Thoracic aorta (tissue), 2 donors: ENCODE data around the gene IPO9. TPM values are rescaled to one million over a fixed set of nuclear protein-coding genes. Genes with fewer than 3 reads are reported as not detected.
"Not testable (repeated sequence)": the region's sequence is repeated elsewhere in the genome, so short reads cannot be mapped to it uniquely, and the experiment has no call there.

Experiments
- ATAC-seq: fragments of 150-250 bp; one replicate; pipeline ENCODE4 v1.8.0; 2017; ENCODE audit warnings: low read depth; ENCODE audit not compliant: insufficient number of reproducible peaks, low FRiP score
- DNase-seq: peaks from one replicate; pipeline ENCODE4 v3.0.0-alpha.2; 2020; ENCODE audit warnings: low spot score
- H3K27ac ChIP-seq, 2 donors: fragments of 200-600 bp; sonication (generic); 1 replicate in 1 of 2; 2 replicates in 1 of 2; pipeline ENCODE4 v1.5.1; 2016; ENCODE audit warnings: mild to moderate bottlenecking in 2 of 2, moderate library complexity in 2 of 2
- H3K27me3 ChIP-seq: fragments of 200-600 bp; sonication (generic); replicated peaks from 2 replicates; pipeline ENCODE4 v1.6.0; 2016; ENCODE audit warnings: mild to moderate bottlenecking; ENCODE audit not compliant: insufficient read depth
- H3K36me3 ChIP-seq: fragments of 200-600 bp; sonication (generic); one replicate; pipeline ENCODE4 v1.5.1; 2016
- H3K4me1 ChIP-seq, 2 donors: fragments of 200-600 bp; sonication (generic); 1 replicate in 1 of 2; 2 replicates in 1 of 2; pipeline versions ENCODE4 v1.5.1 to v1.6.0; 2016; ENCODE audit warnings: low read depth in 2 of 2, mild to moderate bottlenecking in 1 of 2; ENCODE audit not compliant: control insufficient read depth in 1 of 2
- H3K4me3 ChIP-seq: fragments of 200-600 bp; sonication (generic); 2 replicates; pipeline ENCODE4 v1.5.1; 2016; ENCODE audit warnings: mild to moderate bottlenecking
- H3K9me3 ChIP-seq: fragments of 200-600 bp; sonication (generic); 2 replicates; pipeline ENCODE4 v1.5.1; 2016
- total RNA-seq, 2 donors: library from RNA; depleted of rRNA; stranded (reverse); fragments of >200 nt; gene quantifications; one replicate each; pipeline versions ENCODE4 v1.1.0 to v1.2.3, GENCODE V29; 2016
- TF ChIP-seq, protein P1 (sequence below): fragments of 200-600 bp; sonication (generic); IDR thresholded peaks from one replicate; pipeline ENCODE4 v1.5.1; 2019; ENCODE audit warnings: antibody characterized with exemption

IPO9 gene
- total RNA-seq, 2 donors from 2014 or later, result 21.4 to 32.6 TPM

DNA sequence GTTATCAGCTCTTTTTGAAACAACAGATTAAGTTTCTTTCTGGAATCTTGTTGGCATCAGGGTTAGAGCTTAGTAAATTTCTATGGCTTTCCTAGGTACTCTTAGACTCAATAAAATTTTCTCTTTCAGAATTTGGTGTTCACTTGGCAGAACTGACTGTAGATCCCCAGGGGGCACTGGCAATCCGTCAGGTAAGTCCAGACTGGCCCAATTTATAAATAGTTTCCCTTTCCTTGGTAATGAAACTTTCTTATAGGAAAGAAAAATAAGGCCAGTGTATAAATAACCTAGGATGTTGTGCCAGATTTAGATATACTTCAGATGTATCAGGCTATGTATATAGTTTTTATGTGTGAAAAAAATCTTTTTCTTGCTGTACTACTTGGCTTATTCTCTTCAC lies 18.2 kb downstream of the IPO9 start:
- H3K36me3 ChIP-seq, result peaks cover 7% of the 10 kb centered on the region
- no peaks in the 10 kb centered on the region for H3K9me3 ChIP-seq
- H3K27me3 ChIP-seq, result no peaks in the 10 kb centered on the region
- no peak for ATAC-seq
- peak overlapping the region; percentile 48 to 68 for H3K27ac ChIP-seq
- H3K4me3 ChIP-seq, result no peak overlapping the region
- TF ChIP-seq, protein P1, sequence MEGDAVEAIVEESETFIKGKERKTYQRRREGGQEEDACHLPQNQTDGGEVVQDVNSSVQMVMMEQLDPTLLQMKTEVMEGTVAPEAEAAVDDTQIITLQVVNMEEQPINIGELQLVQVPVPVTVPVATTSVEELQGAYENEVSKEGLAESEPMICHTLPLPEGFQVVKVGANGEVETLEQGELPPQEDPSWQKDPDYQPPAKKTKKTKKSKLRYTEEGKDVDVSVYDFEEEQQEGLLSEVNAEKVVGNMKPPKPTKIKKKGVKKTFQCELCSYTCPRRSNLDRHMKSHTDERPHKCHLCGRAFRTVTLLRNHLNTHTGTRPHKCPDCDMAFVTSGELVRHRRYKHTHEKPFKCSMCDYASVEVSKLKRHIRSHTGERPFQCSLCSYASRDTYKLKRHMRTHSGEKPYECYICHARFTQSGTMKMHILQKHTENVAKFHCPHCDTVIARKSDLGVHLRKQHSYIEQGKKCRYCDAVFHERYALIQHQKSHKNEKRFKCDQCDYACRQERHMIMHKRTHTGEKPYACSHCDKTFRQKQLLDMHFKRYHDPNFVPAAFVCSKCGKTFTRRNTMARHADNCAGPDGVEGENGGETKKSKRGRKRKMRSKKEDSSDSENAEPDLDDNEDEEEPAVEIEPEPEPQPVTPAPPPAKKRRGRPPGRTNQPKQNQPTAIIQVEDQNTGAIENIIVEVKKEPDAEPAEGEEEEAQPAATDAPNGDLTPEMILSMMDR, result no peak
- peaks cover 36 to 65% of the 10 kb centered on the region in 2 donors for H3K4me1 ChIP-seq
- no peak for DNase-seq

DNA sequence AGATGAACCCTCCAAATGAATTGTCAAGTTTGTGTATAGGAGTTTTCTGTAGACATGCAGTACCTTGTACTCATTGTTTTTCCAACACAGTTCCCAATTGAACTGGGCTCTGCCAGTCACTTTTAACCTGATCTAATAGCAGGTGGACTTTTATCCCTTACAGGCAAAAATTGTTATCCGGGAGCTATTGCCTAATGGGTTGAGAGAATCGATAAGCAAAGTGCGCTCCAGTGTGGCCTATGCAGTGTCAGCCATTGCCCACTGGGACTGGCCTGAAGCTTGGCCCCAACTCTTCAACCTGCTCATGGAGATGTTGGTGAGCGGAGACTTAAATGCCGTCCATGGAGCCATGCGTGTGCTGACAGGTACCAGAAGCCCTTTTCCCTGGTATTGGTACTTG lies 19.3 kb downstream of the IPO9 start:
- Histone ChIP-seq H3K4me3 (no peak overlapping the region), H3K27me3 (no peaks in the 10 kb centered on the region), H3K27ac (peak overlapping the region; percentile 68 to 76), H3K36me3 (peaks cover 17% of the 10 kb centered on the region), H3K4me1 (peaks cover 36 to 61% of the 10 kb centered on the region in 2 donors), H3K9me3 (no peaks in the 10 kb centered on the region)
- TF ChIP-seq, protein P1, result no peak
- DNase-seq (no peak), ATAC-seq (no peak)

- Histone ChIP-seq H3K4me1 (peaks cover 36 to 61% of the 10 kb centered on the region in 2 donors), H3K9me3 (no peaks in the 10 kb centered on the region), H3K27ac (peak overlapping the region; percentile 68 to 76), H3K27me3 (no peaks in the 10 kb centered on the region), H3K36me3 (peaks cover 29% of the 10 kb centered on the region), H3K4me3 (no peak overlapping the region)
- DNase-seq, result no peak
- peak; percentile 10 for ATAC-seq
- TF ChIP-seq, protein P1, result no peak
Observed at GRCh38 chr1:201849372-201850052, 20.6 kb downstream of the IPO9 start.

- Histone ChIP-seq H3K36me3 (peaks cover 33% of the 10 kb centered on the region), H3K4me1 (peaks cover 36 to 61% of the 10 kb centered on the region in 2 donors), H3K4me3 (no peak overlapping the region), H3K27ac (peak overlapping the region; percentile 68 to 76), H3K9me3 (no peaks in the 10 kb centered on the region), H3K27me3 (no peaks in the 10 kb centered on the region)
- peak; percentile 62 for ATAC-seq
- TF ChIP-seq, protein P1, result no peak
- DNase-seq, result no peak
Observed at GRCh38 chr1:201850053-201850397, 21.1 kb downstream of the IPO9 start.

DNA sequence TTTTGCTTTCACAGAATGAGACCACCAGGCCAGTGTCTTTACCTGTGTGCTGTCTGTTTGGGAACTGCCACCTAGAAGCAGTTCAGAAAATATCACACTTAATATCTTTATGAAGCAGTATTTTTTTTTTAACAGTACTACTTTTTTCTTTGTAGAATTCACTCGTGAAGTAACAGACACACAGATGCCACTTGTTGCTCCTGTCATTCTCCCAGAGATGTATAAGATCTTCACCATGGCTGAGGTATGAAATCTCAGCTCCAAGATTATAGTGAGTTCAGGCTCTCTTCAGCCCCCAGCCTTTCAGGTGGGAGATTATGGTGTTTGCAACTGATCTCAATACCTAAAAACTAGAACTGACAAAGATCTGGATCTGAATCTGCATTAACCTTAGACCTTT lies 23.0 kb downstream of the IPO9 start:
- ATAC-seq, result no peak

GRCh38 chr1:201856722-201857121 lies 27.8 kb downstream of the IPO9 start:
- not testable (repeated sequence) for H3K27ac ChIP-seq, H3K9me3 ChIP-seq, H3K4me1 ChIP-seq, H3K27me3 ChIP-seq, DNase-seq, ATAC-seq, H3K4me3 ChIP-seq
- peaks cover 63% of the 10 kb centered on the region for H3K36me3 ChIP-seq

More for the DNA sequence above, 23.0 kb downstream of the IPO9 start:
- Histone ChIP-seq H3K4me1 (peaks cover 31 to 44% of the 10 kb centered on the region in 2 donors), H3K4me3 (no peak overlapping the region), H3K9me3 (no peaks in the 10 kb centered on the region), H3K36me3 (peaks cover 47% of the 10 kb centered on the region), H3K27me3 (no peaks in the 10 kb centered on the region), H3K27ac (no peak overlapping the region)
- no peak for DNase-seq
- TF ChIP-seq, protein P1, result no peak
